H1 (cell line): Measurements from ENCODE around the gene TNNT1. TPM values are rescaled to one million over a fixed set of nuclear protein-coding genes. Genes with fewer than 3 reads are reported as not detected.

Experiments used
- CTCF ChIA-PET: fragments of 300-600 bp; sonication (Branson Sonifier 250); formaldehyde crosslinking; loops from one replicate; lab custom pipeline; 2021; ENCODE audit not compliant: partially characterized antibody; lab: Charles Lee
- POLR2A ChIA-PET: fragments of 300-600 bp; sonication (Branson Sonifier 250); formaldehyde crosslinking; loops from one replicate; lab custom pipeline; 2021; ENCODE audit warnings: inconsistent platforms; ENCODE audit not compliant: partially characterized antibody; lab: Charles Lee
- DNase-seq, 2 experiments: peaks; one replicate each; pipeline versions ENCODE4 v3.0.0 to v3.0.0-alpha.2; 2010 to 2022; ENCODE audit warnings: low spot score in 2 of 2, low read depth in 1 of 2, mixed read lengths in 1 of 2
- FAIRE-seq: peaks from 2 replicates; lab custom pipeline; 2011; peaks lifted over from hg19 to GRCh38; lab: Jason Lieb, UNC
- H2AFZ ChIP-seq: 2 replicates; pipeline ENCODE4 v1.8.1; 2012; ENCODE audit warnings: low read length, inconsistent platforms
- H2AK5ac ChIP-seq: 2 replicates; pipeline ENCODE4 v1.6.1; 2013; ENCODE audit warnings: low read depth, low read length
- H2BK120ac ChIP-seq: replicated peaks from 2 replicates; pipeline ENCODE3; 2013; ENCODE audit warnings: low read depth, low read length, inconsistent platforms
- H2BK12ac ChIP-seq: 2 replicates; pipeline ENCODE4 v1.6.1; 2013; ENCODE audit warnings: low read depth, low read length
- H2BK15ac ChIP-seq: 2 replicates; pipeline ENCODE4 v1.6.1; 2013; ENCODE audit warnings: low read length
- H2BK20ac ChIP-seq: 2 replicates; pipeline ENCODE4 v1.6.1; 2013; ENCODE audit warnings: low read length
- H2BK5ac ChIP-seq: 2 replicates; pipeline ENCODE4 v1.6.1; 2013; ENCODE audit warnings: low read depth, low read length
- H3K14ac ChIP-seq: 2 replicates; pipeline ENCODE4 v1.6.1; 2013; ENCODE audit warnings: inconsistent platforms; ENCODE audit not compliant: insufficient read length
- H3K18ac ChIP-seq: 2 replicates; pipeline ENCODE4 v1.6.1; 2013; ENCODE audit warnings: low read length; ENCODE audit errors: extremely low read depth
- H3K23ac ChIP-seq: 2 replicates; pipeline ENCODE4 v1.6.1; 2013; ENCODE audit warnings: inconsistent platforms; ENCODE audit not compliant: insufficient read length
- H3K23me2 ChIP-seq: 2 replicates; pipeline ENCODE4 v1.6.1; 2013; ENCODE audit warnings: low read depth, low read length
- H3K27ac ChIP-seq: 2 replicates; pipeline ENCODE4 v1.6.1; 2011; ENCODE audit warnings: low read depth, low read length, inconsistent platforms
- H3K27me3 ChIP-seq, 4 experiments: replicated peaks in 1 of 4; 1 replicate in 1 of 4; 2 replicates in 3 of 4; pipeline versions ENCODE4 v1.6.1 to v1.8.1; 2011 to 2013; ENCODE audit warnings: low read length in 3 of 4, mild to moderate bottlenecking in 3 of 4, inconsistent platforms in 2 of 4, mixed read lengths in 2 of 4, moderate library complexity in 1 of 4; ENCODE audit not compliant: control insufficient read depth in 3 of 4, insufficient read depth in 3 of 4; ENCODE audit errors: extremely low read depth in 1 of 4
- H3K36me3 ChIP-seq, 4 experiments: 2 replicates each; pipeline versions ENCODE4 v1.6.1 to v1.8.1; 2011 to 2013; ENCODE audit warnings: mild to moderate bottlenecking in 4 of 4, low read length in 3 of 4, moderate library complexity in 2 of 4, control low read depth in 1 of 4, inconsistent platforms in 1 of 4; ENCODE audit not compliant: insufficient read depth in 4 of 4, control insufficient read depth in 2 of 4
- H3K4ac ChIP-seq: replicated peaks from 2 replicates; pipeline ENCODE3; 2013; ENCODE audit warnings: low read length, low read depth, mixed read lengths, inconsistent platforms; ENCODE audit not compliant: insufficient read length
- H3K4me1 ChIP-seq, 4 experiments: replicated peaks in 1 of 4; 1 replicate in 1 of 4; 2 replicates in 3 of 4; pipeline versions ENCODE4 v1.6.1 to v1.8.1; 2011 to 2013; ENCODE audit warnings: low read length in 3 of 4, inconsistent platforms in 2 of 4, mixed read lengths in 1 of 4; ENCODE audit not compliant: insufficient read depth in 4 of 4, control insufficient read depth in 3 of 4
- H3K4me2 ChIP-seq, 2 experiments: 2 replicates each; pipeline versions ENCODE4 v1.6.1 to v1.8.1; 2011 to 2013; ENCODE audit warnings: low read depth in 2 of 2, low read length in 2 of 2, control low read depth in 1 of 2, inconsistent platforms in 1 of 2, mild to moderate bottlenecking in 1 of 2; ENCODE audit not compliant: insufficient read depth in 1 of 2
- H3K4me3 ChIP-seq, 4 experiments: fragments of 200-600, 300-600 bp in 1 of 4; sonication (generic), shearing (Covaris generic), sonication (Bioruptor Twin) in 1 of 4; 2 replicates each; pipeline versions ENCODE4 v1.5.1 to v1.8.1; 2011 to 2016; ENCODE audit warnings: low read length in 4 of 4, low read depth in 3 of 4, control low read depth in 2 of 4, inconsistent platforms in 2 of 4, mild to moderate bottlenecking in 2 of 4, mixed read lengths in 1 of 4, moderate library complexity in 1 of 4; ENCODE audit not compliant: insufficient read depth in 2 of 4; ENCODE audit errors: extremely low read depth in 1 of 4
- H3K56ac ChIP-seq: replicated peaks from 2 replicates; pipeline ENCODE3; 2013; ENCODE audit warnings: low read depth, mild to moderate bottlenecking, mixed read lengths, low read length, inconsistent platforms; ENCODE audit not compliant: insufficient read length
- H3K79me1 ChIP-seq: 2 replicates; pipeline ENCODE4 v1.6.1; 2013; ENCODE audit warnings: low read depth, low read length, control low read depth
- H3K79me2 ChIP-seq, 2 experiments: 2 replicates each; pipeline versions ENCODE4 v1.6.1 to v1.8.1; 2012 to 2013; ENCODE audit warnings: low read length in 2 of 2, mild to moderate bottlenecking in 2 of 2, inconsistent platforms in 1 of 2; ENCODE audit not compliant: insufficient read depth in 2 of 2, control insufficient read depth in 1 of 2
- H3K9ac ChIP-seq, 4 experiments: replicated peaks in 1 of 4; 1 replicate in 1 of 4; 2 replicates in 3 of 4; pipeline versions ENCODE4 v1.6.1 to v1.8.1; 2011 to 2013; ENCODE audit warnings: low read depth in 3 of 4, low read length in 3 of 4, control low read depth in 2 of 4, mild to moderate bottlenecking in 2 of 4, moderate library complexity in 2 of 4, inconsistent platforms in 1 of 4; ENCODE audit errors: extremely low read depth in 1 of 4
- H3K9me3 ChIP-seq, 2 experiments: 2 replicates each; pipeline versions ENCODE4 v1.6.1 to v1.8.1; 2012 to 2013; ENCODE audit warnings: mild to moderate bottlenecking in 2 of 2, moderate library complexity in 2 of 2, control low read depth in 1 of 2, inconsistent platforms in 1 of 2, low read depth in 1 of 2, low read length in 1 of 2, mixed read lengths in 1 of 2; ENCODE audit not compliant: insufficient read depth in 2 of 2
- H4K20me1 ChIP-seq, 2 experiments: replicated peaks in 1 of 2; 2 replicates each; pipeline versions ENCODE3 to v1.8.1; 2011 to 2013; ENCODE audit warnings: inconsistent platforms in 2 of 2, low read length in 2 of 2, mild to moderate bottlenecking in 1 of 2; ENCODE audit not compliant: insufficient read depth in 2 of 2, control insufficient read depth in 1 of 2
- H4K5ac ChIP-seq: 2 replicates; pipeline ENCODE4 v1.6.1; 2013; ENCODE audit warnings: low read length, low read depth, mixed read lengths, inconsistent platforms; ENCODE audit not compliant: insufficient read length
- H4K8ac ChIP-seq: 2 replicates; pipeline ENCODE4 v1.8.0; 2013; ENCODE audit warnings: mild to moderate bottlenecking, moderate library complexity, low read length, inconsistent platforms; ENCODE audit not compliant: insufficient read depth; ENCODE audit errors: extremely low read depth
- H4K91ac ChIP-seq: replicated peaks from 2 replicates; pipeline ENCODE3; 2013; ENCODE audit warnings: low read length, mixed read lengths, inconsistent platforms; ENCODE audit not compliant: insufficient read length
- CEBPB ChIP-seq: IDR thresholded peaks from 2 replicates; pipeline ENCODE4 v1.6.1; 2012; ENCODE audit warnings: low read depth, low read length
- MAFK ChIP-seq: IDR thresholded peaks from 2 replicates; pipeline ENCODE4 v1.6.1; 2012; ENCODE audit warnings: low read depth, mild to moderate bottlenecking, improper control_type of control experiment, low read length
- NRF1 ChIP-seq: IDR thresholded peaks from 2 replicates; pipeline ENCODE4 v1.6.1; 2011; ENCODE audit warnings: mild to moderate bottlenecking, low read depth, low read length, improper control_type of control experiment
- SP4 ChIP-seq: IDR thresholded peaks from 2 replicates; pipeline ENCODE4 v1.6.1; 2012; ENCODE audit warnings: low read length, inconsistent platforms
- SRF ChIP-seq: IDR thresholded peaks from 2 replicates; pipeline ENCODE4 v1.6.1; 2011; ENCODE audit warnings: mild to moderate bottlenecking, low read depth, low read length, moderate library complexity
- SUZ12 ChIP-seq: fragments of 200-600 bp; sonication (generic); IDR thresholded peaks from 2 replicates; pipeline ENCODE4 v1.6.1; 2012; ENCODE audit warnings: mild to moderate bottlenecking, inconsistent platforms, low read length, moderate library complexity, mixed read lengths
- WGBS, 2 experiments: shearing (Covaris generic) in 1 of 2; methylation state at CpG; one replicate each; pipeline versions ENCODE4 v1.1.6 to v1.1.7; 2013 to 2015; ENCODE audit warnings: low lambda C conversion rate in 2 of 2, mixed read lengths in 2 of 2, inconsistent platforms in 1 of 2, low coverage in 1 of 2, missing lambda C conversion rate in 1 of 2; ENCODE audit not compliant: insufficient replicate concordance in 2 of 2, insufficient coverage in 1 of 2, insufficient read length in 1 of 2; ENCODE audit errors: extremely low coverage in 1 of 2, missing lambda C conversion rate in 1 of 2; 5-methylcytosine and 5-hydroxymethylcytosine counted together
- polyA plus RNA-seq, 7 experiments: library from polyadenylated mRNA; depleted of rRNA in 3 of 7; stranded (reverse) in 5 of 7; unstranded in 2 of 7; fragments of >200 nt in 5 of 7; fragments of 200-250 nt in 2 of 7; gene quantifications; 1 replicate in 5 of 7; 2 replicates in 1 of 7; 4 replicates in 1 of 7; pipeline versions ENCODE4 v1.2.1 to v1.2.3, GENCODE V29; 2011 to 2013; ENCODE audit warnings: missing spikeins in 2 of 7, mixed read lengths in 2 of 7
- total RNA-seq: library from RNA; stranded (reverse); fragmentation: NEBNext Ultra II Directional; extraction: Animal tissue kit (Norgen Biotek cat#: 25700); gene quantifications from 2 replicates; pipeline ENCODE4 v1.2.1, GENCODE V29; 2021
- TF ChIP-seq, protein P1 (sequence below): IDR thresholded peaks from 2 replicates; pipeline ENCODE4 v1.6.1; 2012; ENCODE audit warnings: low read length, inconsistent platforms

The TNNT1 gene
- total and polyA plus RNA-seq, 2 of the 8 experiments (the other 6 are each of a cell fraction or from before 2014, with no cell fraction given), result 69.6 to 107 TPM

GRCh38 chr19:55189403-55189835 is 40.4 kb upstream of the TNNT1 start:
- Histone ChIP-seq H3K9ac (no peak overlapping the region), H3K23ac (no peak overlapping the region), H3K27me3 (peaks cover 0 to 4% (median 0%) of the 10 kb centered on the region in 4 experiments; a peak in 1 of 7 replicates), H4K20me1 (no peaks in the 10 kb centered on the region), H3K14ac (no peak overlapping the region), H3K36me3 (no peaks in the 10 kb centered on the region), H3K27ac (no peak overlapping the region), H4K5ac (no peak overlapping the region), H2AK5ac (no peak overlapping the region), H3K4ac (no peak overlapping the region), H2BK15ac (no peak overlapping the region), H3K18ac (no peak overlapping the region), H2BK120ac (no peak overlapping the region), H2BK12ac (no peak overlapping the region), H4K91ac (no peak overlapping the region), H3K79me2 (no peaks in the 10 kb centered on the region), H2BK5ac (peak overlapping the region; percentile 60; the same call in 1 of the 2 replicates), H2AFZ (no peak overlapping the region), H3K56ac (no peak overlapping the region), H3K4me3 (no peak overlapping the region), H4K8ac (no peak overlapping the region), H3K9me3 (no peaks in the 10 kb centered on the region), H2BK20ac (no peak overlapping the region), H3K4me1 (no peaks in the 10 kb centered on the region), H3K23me2 (no peaks in the 10 kb centered on the region), H3K79me1 (no peaks in the 10 kb centered on the region), H3K4me2 (no peak overlapping the region)
- CTCF ChIA-PET, result interaction anchor here (0.6 kb wide), 1 partner anchor 138 kb away, joined by 3 read pairs; no protein-coding TSS in a partner anchor
- POLR2A ChIA-PET, result interaction anchor here (0.7 to 1.2 kb wide), 2 partner anchors 11 to 200 kb away, joined by 3 read pairs; no protein-coding TSS in a partner anchor
- FAIRE-seq (no peak), DNase-seq (peak in 1 of 2 experiments; percentile 29)
- 81% methylated on average over 15 of the region's 15 CpGs; no CpG with 5 or more reads in 1 of the 2 experiments for WGBS, 2 experiments
- TF ChIP-seq MAFK (no peak), SUZ12 (no peak), SRF (no peak), CEBPB (no peak), NRF1 (no peak), SP4 (no peak)
- TF ChIP-seq, protein P1, sequence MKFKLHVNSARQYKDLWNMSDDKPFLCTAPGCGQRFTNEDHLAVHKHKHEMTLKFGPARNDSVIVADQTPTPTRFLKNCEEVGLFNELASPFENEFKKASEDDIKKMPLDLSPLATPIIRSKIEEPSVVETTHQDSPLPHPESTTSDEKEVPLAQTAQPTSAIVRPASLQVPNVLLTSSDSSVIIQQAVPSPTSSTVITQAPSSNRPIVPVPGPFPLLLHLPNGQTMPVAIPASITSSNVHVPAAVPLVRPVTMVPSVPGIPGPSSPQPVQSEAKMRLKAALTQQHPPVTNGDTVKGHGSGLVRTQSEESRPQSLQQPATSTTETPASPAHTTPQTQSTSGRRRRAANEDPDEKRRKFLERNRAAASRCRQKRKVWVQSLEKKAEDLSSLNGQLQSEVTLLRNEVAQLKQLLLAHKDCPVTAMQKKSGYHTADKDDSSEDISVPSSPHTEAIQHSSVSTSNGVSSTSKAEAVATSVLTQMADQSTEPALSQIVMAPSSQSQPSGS, result no peak
